Mucosa of gallbladder (tissue), 1 donor: ENCODE measurements around the gene S1PR4. TPM values are rescaled to one million over a fixed set of nuclear protein-coding genes. Genes with fewer than 3 reads are reported as not detected.
"Not testable (repeated sequence)": the region's sequence is repeated elsewhere in the genome, so short reads cannot be mapped to it uniquely, and the experiment has no call there.

ENCODE experiments used
- DNase-seq: peaks from one replicate; pipeline ENCODE4 v3.0.0-alpha.2; 2020; ENCODE audit warnings: low spot score
- total RNA-seq: library from RNA; stranded (reverse); gene quantifications from one replicate; pipeline ENCODE4 v1.2.1, GENCODE V29; 2021
- donor health status: DM: no; HTN: no; CAD: no.

Gene S1PR4
- total RNA-seq, 1 donor from 2014 or later, result 2.4 TPM

- DNase-seq, result no peak
Measured at GRCh38 chr19:3178973-3179738, 587 bp downstream of the S1PR4 start.

GRCh38 chr19:3179739-3180293, 1.2 kb downstream of the S1PR4 start:
- no peak for DNase-seq

GRCh38 chr19:3183721-3184641, 5.4 kb downstream of the S1PR4 start:
- DNase-seq, result no peak

GRCh38 chr19:3184847-3185460, 6.4 kb downstream of the S1PR4 start:
- DNase-seq, result peak; percentile 78

- DNase-seq, result peak; percentile 95
Measured at GRCh38 chr19:3185461-3186159, 7.0 kb downstream of the S1PR4 start, which contains the start of gene NCLN. NCLN (plus strand) TSS chr19:3185930; CDS start chr19:3186031, 101 bp downstream.

- no peak for DNase-seq
Measured at GRCh38 chr19:3186160-3186688, 7.7 kb downstream of the S1PR4 start.

- no peak for DNase-seq
Measured at GRCh38 chr19:3186891-3187661, 8.5 kb downstream of the S1PR4 start.

- no peak for DNase-seq
Measured at GRCh38 chr19:3187662-3188511, 9.3 kb downstream of the S1PR4 start.

GRCh38 chr19:3188627-3189596, 10.3 kb downstream of the S1PR4 start:
- no peak for DNase-seq

- no peak for DNase-seq
Measured at GRCh38 chr19:3189702-3190469, 11.3 kb downstream of the S1PR4 start.

- no peak for DNase-seq
Measured at GRCh38 chr19:3190470-3190770, 11.9 kb downstream of the S1PR4 start.

GRCh38 chr19:3190921-3191805, 12.6 kb downstream of the S1PR4 start:
- no peak for DNase-seq

- not testable (repeated sequence) for DNase-seq
Measured at GRCh38 chr19:3191806-3192104, 13.2 kb downstream of the S1PR4 start.

GRCh38 chr19:3192228-3192635, 13.7 kb downstream of the S1PR4 start:
- no peak for DNase-seq

GRCh38 chr19:3192684-3193083, 14.1 kb downstream of the S1PR4 start:
- no peak for DNase-seq

GRCh38 chr19:3193256-3194105, 14.9 kb downstream of the S1PR4 start:
- DNase-seq, result no peak
